H1 (cell line): ENCODE results near the gene SEC14L5. TPM values are rescaled to one million over a fixed set of nuclear protein-coding genes. Genes with fewer than 3 reads are reported as not detected.

ENCODE experiments used
- CTCF ChIA-PET: fragments of 300-600 bp; sonication (Branson Sonifier 250); formaldehyde crosslinking; loops from one replicate; lab custom pipeline; 2021; ENCODE audit not compliant: partially characterized antibody; lab: Charles Lee
- POLR2A ChIA-PET: fragments of 300-600 bp; sonication (Branson Sonifier 250); formaldehyde crosslinking; loops from one replicate; lab custom pipeline; 2021; ENCODE audit warnings: inconsistent platforms; ENCODE audit not compliant: partially characterized antibody; lab: Charles Lee
- DNase-seq, 2 experiments: peaks; one replicate each; pipeline versions ENCODE4 v3.0.0 to v3.0.0-alpha.2; 2010 to 2022; ENCODE audit warnings: low spot score in 2 of 2, low read depth in 1 of 2, mixed read lengths in 1 of 2
- FAIRE-seq: peaks from 2 replicates; lab custom pipeline; 2011; peaks lifted over from hg19 to GRCh38; lab: Jason Lieb, UNC
- H2AFZ ChIP-seq: 2 replicates; pipeline ENCODE4 v1.8.1; 2012; ENCODE audit warnings: low read length, inconsistent platforms
- H2AK5ac ChIP-seq: 2 replicates; pipeline ENCODE4 v1.6.1; 2013; ENCODE audit warnings: low read depth, low read length
- H2BK120ac ChIP-seq: replicated peaks from 2 replicates; pipeline ENCODE3; 2013; ENCODE audit warnings: low read depth, low read length, inconsistent platforms
- H2BK12ac ChIP-seq: 2 replicates; pipeline ENCODE4 v1.6.1; 2013; ENCODE audit warnings: low read depth, low read length
- H2BK15ac ChIP-seq: 2 replicates; pipeline ENCODE4 v1.6.1; 2013; ENCODE audit warnings: low read length
- H2BK20ac ChIP-seq: 2 replicates; pipeline ENCODE4 v1.6.1; 2013; ENCODE audit warnings: low read length
- H2BK5ac ChIP-seq: 2 replicates; pipeline ENCODE4 v1.6.1; 2013; ENCODE audit warnings: low read depth, low read length
- H3K14ac ChIP-seq: 2 replicates; pipeline ENCODE4 v1.6.1; 2013; ENCODE audit warnings: inconsistent platforms; ENCODE audit not compliant: insufficient read length
- H3K18ac ChIP-seq: 2 replicates; pipeline ENCODE4 v1.6.1; 2013; ENCODE audit warnings: low read length; ENCODE audit errors: extremely low read depth
- H3K23ac ChIP-seq: 2 replicates; pipeline ENCODE4 v1.6.1; 2013; ENCODE audit warnings: inconsistent platforms; ENCODE audit not compliant: insufficient read length
- H3K23me2 ChIP-seq: 2 replicates; pipeline ENCODE4 v1.6.1; 2013; ENCODE audit warnings: low read depth, low read length
- H3K27ac ChIP-seq: 2 replicates; pipeline ENCODE4 v1.6.1; 2011; ENCODE audit warnings: low read depth, low read length, inconsistent platforms
- H3K27me3 ChIP-seq, 4 experiments: replicated peaks in 1 of 4; 1 replicate in 1 of 4; 2 replicates in 3 of 4; pipeline versions ENCODE4 v1.6.1 to v1.8.1; 2011 to 2013; ENCODE audit warnings: low read length in 3 of 4, mild to moderate bottlenecking in 3 of 4, inconsistent platforms in 2 of 4, mixed read lengths in 2 of 4, moderate library complexity in 1 of 4; ENCODE audit not compliant: control insufficient read depth in 3 of 4, insufficient read depth in 3 of 4; ENCODE audit errors: extremely low read depth in 1 of 4
- H3K36me3 ChIP-seq, 4 experiments: 2 replicates each; pipeline versions ENCODE4 v1.6.1 to v1.8.1; 2011 to 2013; ENCODE audit warnings: mild to moderate bottlenecking in 4 of 4, low read length in 3 of 4, moderate library complexity in 2 of 4, control low read depth in 1 of 4, inconsistent platforms in 1 of 4; ENCODE audit not compliant: insufficient read depth in 4 of 4, control insufficient read depth in 2 of 4
- H3K4ac ChIP-seq: replicated peaks from 2 replicates; pipeline ENCODE3; 2013; ENCODE audit warnings: low read length, low read depth, mixed read lengths, inconsistent platforms; ENCODE audit not compliant: insufficient read length
- H3K4me1 ChIP-seq, 4 experiments: replicated peaks in 1 of 4; 1 replicate in 1 of 4; 2 replicates in 3 of 4; pipeline versions ENCODE4 v1.6.1 to v1.8.1; 2011 to 2013; ENCODE audit warnings: low read length in 3 of 4, inconsistent platforms in 2 of 4, mixed read lengths in 1 of 4; ENCODE audit not compliant: insufficient read depth in 4 of 4, control insufficient read depth in 3 of 4
- H3K4me2 ChIP-seq, 2 experiments: 2 replicates each; pipeline versions ENCODE4 v1.6.1 to v1.8.1; 2011 to 2013; ENCODE audit warnings: low read depth in 2 of 2, low read length in 2 of 2, control low read depth in 1 of 2, inconsistent platforms in 1 of 2, mild to moderate bottlenecking in 1 of 2; ENCODE audit not compliant: insufficient read depth in 1 of 2
- H3K4me3 ChIP-seq, 4 experiments: fragments of 200-600, 300-600 bp in 1 of 4; sonication (generic), shearing (Covaris generic), sonication (Bioruptor Twin) in 1 of 4; 2 replicates each; pipeline versions ENCODE4 v1.5.1 to v1.8.1; 2011 to 2016; ENCODE audit warnings: low read length in 4 of 4, low read depth in 3 of 4, control low read depth in 2 of 4, inconsistent platforms in 2 of 4, mild to moderate bottlenecking in 2 of 4, mixed read lengths in 1 of 4, moderate library complexity in 1 of 4; ENCODE audit not compliant: insufficient read depth in 2 of 4; ENCODE audit errors: extremely low read depth in 1 of 4
- H3K56ac ChIP-seq: replicated peaks from 2 replicates; pipeline ENCODE3; 2013; ENCODE audit warnings: low read depth, mild to moderate bottlenecking, mixed read lengths, low read length, inconsistent platforms; ENCODE audit not compliant: insufficient read length
- H3K79me1 ChIP-seq: 2 replicates; pipeline ENCODE4 v1.6.1; 2013; ENCODE audit warnings: low read depth, low read length, control low read depth
- H3K79me2 ChIP-seq, 2 experiments: 2 replicates each; pipeline versions ENCODE4 v1.6.1 to v1.8.1; 2012 to 2013; ENCODE audit warnings: low read length in 2 of 2, mild to moderate bottlenecking in 2 of 2, inconsistent platforms in 1 of 2; ENCODE audit not compliant: insufficient read depth in 2 of 2, control insufficient read depth in 1 of 2
- H3K9ac ChIP-seq, 4 experiments: replicated peaks in 1 of 4; 1 replicate in 1 of 4; 2 replicates in 3 of 4; pipeline versions ENCODE4 v1.6.1 to v1.8.1; 2011 to 2013; ENCODE audit warnings: low read depth in 3 of 4, low read length in 3 of 4, control low read depth in 2 of 4, mild to moderate bottlenecking in 2 of 4, moderate library complexity in 2 of 4, inconsistent platforms in 1 of 4; ENCODE audit errors: extremely low read depth in 1 of 4
- H3K9me3 ChIP-seq, 2 experiments: 2 replicates each; pipeline versions ENCODE4 v1.6.1 to v1.8.1; 2012 to 2013; ENCODE audit warnings: mild to moderate bottlenecking in 2 of 2, moderate library complexity in 2 of 2, control low read depth in 1 of 2, inconsistent platforms in 1 of 2, low read depth in 1 of 2, low read length in 1 of 2, mixed read lengths in 1 of 2; ENCODE audit not compliant: insufficient read depth in 2 of 2
- H4K20me1 ChIP-seq, 2 experiments: replicated peaks in 1 of 2; 2 replicates each; pipeline versions ENCODE3 to v1.8.1; 2011 to 2013; ENCODE audit warnings: inconsistent platforms in 2 of 2, low read length in 2 of 2, mild to moderate bottlenecking in 1 of 2; ENCODE audit not compliant: insufficient read depth in 2 of 2, control insufficient read depth in 1 of 2
- H4K5ac ChIP-seq: 2 replicates; pipeline ENCODE4 v1.6.1; 2013; ENCODE audit warnings: low read length, low read depth, mixed read lengths, inconsistent platforms; ENCODE audit not compliant: insufficient read length
- H4K8ac ChIP-seq: 2 replicates; pipeline ENCODE4 v1.8.0; 2013; ENCODE audit warnings: mild to moderate bottlenecking, moderate library complexity, low read length, inconsistent platforms; ENCODE audit not compliant: insufficient read depth; ENCODE audit errors: extremely low read depth
- H4K91ac ChIP-seq: replicated peaks from 2 replicates; pipeline ENCODE3; 2013; ENCODE audit warnings: low read length, mixed read lengths, inconsistent platforms; ENCODE audit not compliant: insufficient read length
- ASH2L ChIP-seq: fragments of 200-600, 300-600 bp; sonication (generic); IDR thresholded peaks from one replicate; pipeline ENCODE4 v1.7.1; 2017; ENCODE audit warnings: low read length
- CTBP2 ChIP-seq: IDR thresholded peaks from 2 replicates; pipeline ENCODE4 v1.7.0; 2011; ENCODE audit warnings: borderline replicate concordance, mild to moderate bottlenecking, moderate library complexity, mixed read lengths, low read length; ENCODE audit not compliant: insufficient read depth, insufficient read length
- TBP ChIP-seq: IDR thresholded peaks from 2 replicates; pipeline ENCODE4 v1.6.1; 2011; ENCODE audit warnings: low read depth, low read length, improper control_type of control experiment
- USF2 ChIP-seq: IDR thresholded peaks from 2 replicates; pipeline ENCODE4 v1.6.1; 2011; ENCODE audit warnings: low read length, improper control_type of control experiment
- WGBS, 2 experiments: shearing (Covaris generic) in 1 of 2; methylation state at CpG; one replicate each; pipeline versions ENCODE4 v1.1.6 to v1.1.7; 2013 to 2015; ENCODE audit warnings: low lambda C conversion rate in 2 of 2, mixed read lengths in 2 of 2, inconsistent platforms in 1 of 2, low coverage in 1 of 2, missing lambda C conversion rate in 1 of 2; ENCODE audit not compliant: insufficient replicate concordance in 2 of 2, insufficient coverage in 1 of 2, insufficient read length in 1 of 2; ENCODE audit errors: extremely low coverage in 1 of 2, missing lambda C conversion rate in 1 of 2; 5-methylcytosine and 5-hydroxymethylcytosine counted together
- polyA plus RNA-seq, 7 experiments: library from polyadenylated mRNA; depleted of rRNA in 3 of 7; stranded (reverse) in 5 of 7; unstranded in 2 of 7; fragments of >200 nt in 5 of 7; fragments of 200-250 nt in 2 of 7; gene quantifications; 1 replicate in 5 of 7; 2 replicates in 1 of 7; 4 replicates in 1 of 7; pipeline versions ENCODE4 v1.2.1 to v1.2.3, GENCODE V29; 2011 to 2013; ENCODE audit warnings: missing spikeins in 2 of 7, mixed read lengths in 2 of 7
- total RNA-seq: library from RNA; stranded (reverse); fragmentation: NEBNext Ultra II Directional; extraction: Animal tissue kit (Norgen Biotek cat#: 25700); gene quantifications from 2 replicates; pipeline ENCODE4 v1.2.1, GENCODE V29; 2021

The SEC14L5 gene
- total and polyA plus RNA-seq, 2 of the 8 experiments (the other 6 are each of a cell fraction or from before 2014, with no cell fraction given) = 1.9 to 3.0 TPM

DNA sequence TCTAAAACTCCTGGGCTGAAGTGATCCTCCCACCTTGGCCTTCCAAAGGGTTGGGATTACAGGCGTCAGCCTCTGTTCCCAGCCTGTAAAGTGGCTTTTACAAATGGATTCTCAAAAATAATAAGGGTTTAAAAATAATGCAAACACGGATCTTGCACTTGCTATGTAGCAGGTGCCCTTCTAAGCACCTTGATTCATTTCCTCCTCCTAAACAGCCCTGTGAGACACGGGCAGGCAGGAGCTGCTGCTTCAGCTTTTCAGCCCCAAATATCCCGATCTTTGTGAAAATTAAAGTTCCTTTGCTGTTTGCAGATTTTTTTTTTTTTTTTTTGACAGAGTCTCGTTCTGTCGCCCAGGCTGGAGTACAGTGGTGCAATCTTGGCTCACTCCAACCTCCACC, 43.9 kb downstream of the SEC14L5 start:
- Histone ChIP-seq H3K18ac (no peak overlapping the region), H3K9me3 (no peaks in the 10 kb centered on the region), H3K4me3 (no peak overlapping the region), H3K4me2 (no peak overlapping the region), H2BK15ac (no peak overlapping the region), H3K27me3 (no peaks in the 10 kb centered on the region), H4K5ac (no peak overlapping the region), H2BK20ac (no peak overlapping the region), H3K9ac (no peak overlapping the region), H4K8ac (no peak overlapping the region), H3K79me2 (no peaks in the 10 kb centered on the region), H3K56ac (no peak overlapping the region), H4K91ac (no peak overlapping the region), H3K14ac (no peak overlapping the region), H4K20me1 (no peaks in the 10 kb centered on the region), H3K23me2 (no peaks in the 10 kb centered on the region), H2BK5ac (no peak overlapping the region), H2BK12ac (no peak overlapping the region), H2AFZ (no peak overlapping the region), H2BK120ac (no peak overlapping the region), H3K79me1 (no peaks in the 10 kb centered on the region; the same call in 1 of the 2 replicates), H3K23ac (no peak overlapping the region), H3K4me1 (no peaks in the 10 kb centered on the region), H2AK5ac (no peak overlapping the region), H3K4ac (no peak overlapping the region), H3K36me3 (no peaks in the 10 kb centered on the region), H3K27ac (no peak overlapping the region)
- FAIRE-seq (no peak), DNase-seq (no peak)
- no peak for TF ChIP-seq ASH2L
- TF ChIP-seq CTBP2 = no peak
- no peak for TF ChIP-seq USF2
- no peak for TF ChIP-seq TBP
- POLR2A ChIA-PET = interaction anchor here (1.0 to 1.3 kb wide), 2 partner anchors 10 to 74 kb away, joined by 3 to 5 read pairs; no protein-coding TSS in a partner anchor
- CTCF ChIA-PET = interaction anchor here (0.5 to 3.4 kb wide), 4 partner anchors 22 to 75 kb away, joined by 3 to 10 read pairs (median 4); no protein-coding TSS in a partner anchor
- 92% methylated on average over 6 of the region's 6 CpGs; no CpG with 5 or more reads in 1 of the 2 experiments for WGBS, 2 experiments
